Ovary (tissue), 3 donors: ENCODE data around the gene NCOA5.

Experiments used
- EP300 ChIP-seq: sonication (generic); formaldehyde crosslinking; IDR thresholded peaks from one replicate; pipeline ENCODE4 v1.6.1; 2017; ENCODE audit warnings: antibody characterized with exemption
- POLR2A ChIP-seq: fragments of 450-650 bp; IDR thresholded peaks from one replicate; pipeline ENCODE4 v1.6.1; 2017; ENCODE audit warnings: antibody characterized with exemption, mild to moderate bottlenecking, moderate library complexity
- TF ChIP-seq, protein P1 (sequence below), 3 donors: fragments of 450-650 bp in 2 of 3; fragments of 200-600 bp in 1 of 3; IDR thresholded peaks; one replicate each; pipeline versions ENCODE4 v1.5.1 to v1.8.0; 2016 to 2022; ENCODE audit warnings: antibody characterized with exemption in 3 of 3, mild to moderate bottlenecking in 1 of 3
- donor health status: DM: no; HTN: no; CAD: no.

GRCh38 chr20:46108435-46108841, 18.7 kb upstream of the NCOA5 start:
- TF ChIP-seq EP300 (no peak), POLR2A (no peak)
- TF ChIP-seq, protein P1, sequence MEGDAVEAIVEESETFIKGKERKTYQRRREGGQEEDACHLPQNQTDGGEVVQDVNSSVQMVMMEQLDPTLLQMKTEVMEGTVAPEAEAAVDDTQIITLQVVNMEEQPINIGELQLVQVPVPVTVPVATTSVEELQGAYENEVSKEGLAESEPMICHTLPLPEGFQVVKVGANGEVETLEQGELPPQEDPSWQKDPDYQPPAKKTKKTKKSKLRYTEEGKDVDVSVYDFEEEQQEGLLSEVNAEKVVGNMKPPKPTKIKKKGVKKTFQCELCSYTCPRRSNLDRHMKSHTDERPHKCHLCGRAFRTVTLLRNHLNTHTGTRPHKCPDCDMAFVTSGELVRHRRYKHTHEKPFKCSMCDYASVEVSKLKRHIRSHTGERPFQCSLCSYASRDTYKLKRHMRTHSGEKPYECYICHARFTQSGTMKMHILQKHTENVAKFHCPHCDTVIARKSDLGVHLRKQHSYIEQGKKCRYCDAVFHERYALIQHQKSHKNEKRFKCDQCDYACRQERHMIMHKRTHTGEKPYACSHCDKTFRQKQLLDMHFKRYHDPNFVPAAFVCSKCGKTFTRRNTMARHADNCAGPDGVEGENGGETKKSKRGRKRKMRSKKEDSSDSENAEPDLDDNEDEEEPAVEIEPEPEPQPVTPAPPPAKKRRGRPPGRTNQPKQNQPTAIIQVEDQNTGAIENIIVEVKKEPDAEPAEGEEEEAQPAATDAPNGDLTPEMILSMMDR (IDR thresholded peaks at IDR 0.05): no peak
